NT2/D1 (cell line): Measurements from ENCODE around the gene HMCES.

Experiments
- DNase-seq: peaks from one replicate; pipeline ENCODE4 v3.0.0-alpha.2; 2011; ENCODE audit warnings: low read depth, low spot score
- H3K27me3 ChIP-seq: 2 replicates; pipeline ENCODE4 v1.6.0; 2011; ENCODE audit warnings: mild to moderate bottlenecking; ENCODE audit not compliant: insufficient read length, insufficient read depth
- H3K36me3 ChIP-seq: 2 replicates; pipeline ENCODE4 v1.6.1; 2011; ENCODE audit warnings: mild to moderate bottlenecking, low read length, mixed read lengths; ENCODE audit not compliant: insufficient read depth, insufficient read length
- H3K4me1 ChIP-seq: 2 replicates; pipeline ENCODE4 v1.5.1; 2011; ENCODE audit not compliant: insufficient read depth, insufficient read length
- H3K4me3 ChIP-seq: 2 replicates; pipeline ENCODE4 v1.5.1; 2011; ENCODE audit warnings: low read depth; ENCODE audit not compliant: insufficient read length
- H3K9ac ChIP-seq: 2 replicates; pipeline ENCODE4 v1.6.0; 2011; ENCODE audit warnings: low read depth; ENCODE audit not compliant: insufficient read length
- H3K9me3 ChIP-seq: 2 replicates; pipeline ENCODE4 v1.5.1; 2011; ENCODE audit warnings: mild to moderate bottlenecking, low read length; ENCODE audit not compliant: insufficient read depth
- SUZ12 ChIP-seq: IDR thresholded peaks from 2 replicates; pipeline ENCODE4 v1.6.1; 2011; ENCODE audit not compliant: insufficient read length, insufficient read depth; ENCODE audit errors: extremely low read depth
- YY1 ChIP-seq: IDR thresholded peaks from 2 replicates; pipeline ENCODE4 v1.6.1; 2011; ENCODE audit not compliant: insufficient read length, insufficient read depth
- ZNF274 ChIP-seq: IDR thresholded peaks from 2 replicates; pipeline ENCODE4 v1.6.1; 2011; ENCODE audit warnings: mild to moderate bottlenecking, low read depth, low read length

HMCES gene

GRCh38 chr3:129310111-129311011 lies 31.7 kb downstream of the HMCES start:
- DNase-seq, result no peak
- H3K36me3 ChIP-seq, result peaks cover 5% of the 10 kb centered on the region
- no peak overlapping the region for H3K9ac ChIP-seq
- no peaks in the 10 kb centered on the region for H3K9me3 ChIP-seq
- no peaks in the 10 kb centered on the region for H3K27me3 ChIP-seq
- H3K4me1 ChIP-seq, result peaks cover 2% of the 10 kb centered on the region
- no peak for TF ChIP-seq ZNF274
- TF ChIP-seq SUZ12, result no peak
- no peak for TF ChIP-seq YY1
- no peak overlapping the region for H3K4me3 ChIP-seq

- Histone ChIP-seq H3K9ac (no peak overlapping the region), H3K4me1 (peaks cover 2% of the 10 kb centered on the region), H3K27me3 (no peaks in the 10 kb centered on the region), H3K36me3 (peaks cover 5% of the 10 kb centered on the region), H3K9me3 (no peaks in the 10 kb centered on the region), H3K4me3 (no peak overlapping the region)
- TF ChIP-seq ZNF274 (no peak), YY1 (no peak), SUZ12 (no peak)
- no peak for DNase-seq
These were observed 32.6 kb downstream of the HMCES start for GRCh38 chr3:129311054-129311902.

GRCh38 chr3:129312021-129312639 lies 33.5 kb downstream of the HMCES start:
- H3K9ac ChIP-seq, result no peak overlapping the region
- H3K4me1 ChIP-seq, result peaks cover 2% of the 10 kb centered on the region
- TF ChIP-seq SUZ12 (no peak), ZNF274 (no peak), YY1 (no peak)
- DNase-seq, result no peak
- H3K4me3 ChIP-seq, result no peak overlapping the region
- peaks cover under 1% of the 10 kb centered on the region for H3K36me3 ChIP-seq
- H3K27me3 ChIP-seq, result no peaks in the 10 kb centered on the region
- no peaks in the 10 kb centered on the region for H3K9me3 ChIP-seq

GRCh38 chr3:129312671-129313414 lies 34.2 kb downstream of the HMCES start:
- no peak for TF ChIP-seq YY1
- TF ChIP-seq ZNF274, result no peak
- no peak for TF ChIP-seq SUZ12
- no peak for DNase-seq
- Histone ChIP-seq H3K9ac (no peak overlapping the region), H3K4me3 (no peak overlapping the region), H3K4me1 (peaks cover 2% of the 10 kb centered on the region), H3K9me3 (no peaks in the 10 kb centered on the region), H3K27me3 (no peaks in the 10 kb centered on the region), H3K36me3 (no peaks in the 10 kb centered on the region)

- no peak for TF ChIP-seq SUZ12
- no peak for TF ChIP-seq ZNF274
- TF ChIP-seq YY1, result no peak
- Histone ChIP-seq H3K9ac (no peak overlapping the region), H3K4me3 (no peak overlapping the region), H3K9me3 (no peaks in the 10 kb centered on the region), H3K4me1 (peaks cover 2% of the 10 kb centered on the region), H3K36me3 (no peaks in the 10 kb centered on the region), H3K27me3 (no peaks in the 10 kb centered on the region)
- DNase-seq, result no peak
These were observed 34.7 kb downstream of the HMCES start for GRCh38 chr3:129313415-129313664.

GRCh38 chr3:129313665-129314385 lies 35.2 kb downstream of the HMCES start:
- Histone ChIP-seq H3K9me3 (no peaks in the 10 kb centered on the region), H3K4me3 (peak overlapping the region; percentile 93), H3K27me3 (no peaks in the 10 kb centered on the region), H3K9ac (no peak overlapping the region), H3K36me3 (no peaks in the 10 kb centered on the region), H3K4me1 (peaks cover 2% of the 10 kb centered on the region)
- no peak for TF ChIP-seq YY1
- no peak for TF ChIP-seq SUZ12
- TF ChIP-seq ZNF274, result no peak
- DNase-seq, result no peak
